Measurements from ENCODE around the gene PPP1R27. TPM values are rescaled to one million over a fixed set of nuclear protein-coding genes. Genes with fewer than 3 reads are reported as not detected.
A peak's percentile ranks its signal among the peaks of the same experiment; 100 is the strongest.

PPP1R27 gene
- total RNA-seq, 2 donors from 2014 or later = not detected

GRCh38 chr17:81825841-81826466 is 8.9 kb downstream of the PPP1R27 start:
- DNase-seq = no peak

GRCh38 chr17:81824595-81824994 is 10.3 kb downstream of the PPP1R27 start:
- Histone ChIP-seq H3K4me3 (no peak overlapping the region), H3K27me3 (no peaks in the 10 kb centered on the region), H3K4me1 (peaks cover 38% of the 10 kb centered on the region), H3K27ac (no peak overlapping the region), H3K36me3 (replicated peaks in 1 of 2; ENCODE audit: insufficient read depth in 1 of 2, low read depth in 2 of 2) (no peaks in the 10 kb centered on the region), H3K9me3 (no peaks in the 10 kb centered on the region)
- intact Hi-C loops (cut with DNase I) = no loop called here
- no peak for TF ChIP-seq POLR2A (IDR thresholded peaks at IDR 0.05)
- TF ChIP-seq CTCF (IDR thresholded peaks at IDR 0.05) = no peak
- 82% methylated on average over 11 of the region's 11 CpGs; no CpG with 5 or more reads in 1 of the 2 donors for WGBS, 2 donors
- DNase-seq = no peak
- no peak for ATAC-seq

More at GRCh38 chr17:81825841-81826466, 8.9 kb downstream of the PPP1R27 start:
- Histone ChIP-seq H3K4me1 (peaks cover 36% of the 10 kb centered on the region), H3K4me3 (no peak overlapping the region), H3K27me3 (no peaks in the 10 kb centered on the region), H3K27ac (no peak overlapping the region), H3K9me3 (no peaks in the 10 kb centered on the region), H3K36me3 (replicated peaks in 1 of 2; ENCODE audit: insufficient read depth in 1 of 2, low read depth in 2 of 2) (no peaks in the 10 kb centered on the region)
- TF ChIP-seq POLR2A (IDR thresholded peaks at IDR 0.05) = no peak
- TF ChIP-seq CTCF (IDR thresholded peaks at IDR 0.05) = no peak
- 85 to 90% methylated on average over 8 to 11 of the region's 11 CpGs for WGBS, 2 donors
- intact Hi-C loops (cut with DNase I) = no loop called here
- ATAC-seq = no peak

- Histone ChIP-seq H3K4me3 (no peak overlapping the region), H3K9me3 (no peaks in the 10 kb centered on the region), H3K27me3 (no peaks in the 10 kb centered on the region), H3K27ac (no peak overlapping the region), H3K4me1 (peaks cover 38% of the 10 kb centered on the region), H3K36me3 (replicated peaks in 1 of 2; ENCODE audit: insufficient read depth in 1 of 2, low read depth in 2 of 2) (no peaks in the 10 kb centered on the region)
- TF ChIP-seq POLR2A (IDR thresholded peaks at IDR 0.05) (no peak), CTCF (IDR thresholded peaks at IDR 0.05) (no peak)
- WGBS, 2 donors = 93 to 95% methylated on average over 20 to 31 of the region's 33 CpGs
- intact Hi-C loops (cut with DNase I) = no loop called here
- ATAC-seq (no peak), DNase-seq (no peak)
These were observed 10.9 kb downstream of the PPP1R27 start for GRCh38 chr17:81823820-81824550.

- TF ChIP-seq CTCF (IDR thresholded peaks at IDR 0.05) (no peak), POLR2A (IDR thresholded peaks at IDR 0.05) (no peak)
- Histone ChIP-seq H3K4me3 (no peak overlapping the region), H3K36me3 (replicated peaks in 1 of 2; ENCODE audit: insufficient read depth in 1 of 2, low read depth in 2 of 2) (no peaks in the 10 kb centered on the region), H3K27ac (peak overlapping the region in 3 of 4 donors; percentile 92 to 94 (median 94)), H3K9me3 (no peaks in the 10 kb centered on the region), H3K4me1 (peaks cover 31% of the 10 kb centered on the region), H3K27me3 (no peaks in the 10 kb centered on the region)
- WGBS, 2 donors = 91 to 96% methylated on average over 9 to 30 of the region's 30 CpGs
- no peak for ATAC-seq
- no peak for DNase-seq
- intact Hi-C loops (cut with DNase I) = no loop called here
These were observed 11.6 kb downstream of the PPP1R27 start for GRCh38 chr17:81822996-81823819.

Data from body of pancreas (tissue), 4 donors.